IPS DF 4.7 (cell line): ENCODE data around the gene MEF2B.
"Not testable (repeated sequence)": the region's sequence is repeated elsewhere in the genome, so short reads cannot be mapped to it uniquely, and the experiment has no call there.

Experiments
- DNase-seq: peaks from one replicate; pipeline ENCODE4 v3.0.0-alpha.2; 2013; ENCODE audit warnings: low spot score; ENCODE audit errors: extremely low read depth

Gene MEF2B

GRCh38 chr19:19157808-19158207 lies 12.3 kb downstream of the MEF2B start:
- DNase-seq, result no peak

- DNase-seq, result no peak
Observed at GRCh38 chr19:19155495-19156219, 14.4 kb downstream of the MEF2B start.

GRCh38 chr19:19154768-19155494 lies 15.1 kb downstream of the MEF2B start:
- DNase-seq, result no peak

- no peak for DNase-seq
Observed at GRCh38 chr19:19152668-19153384, 17.2 kb downstream of the MEF2B start.

- DNase-seq, result no peak
Observed at GRCh38 chr19:19151418-19151817, 18.6 kb downstream of the MEF2B start.

GRCh38 chr19:19149435-19149834 lies 20.6 kb downstream of the MEF2B start:
- DNase-seq, result no peak

- DNase-seq, result not testable (repeated sequence)
Observed at GRCh38 chr19:19148504-19148903, 21.6 kb downstream of the MEF2B start.

- DNase-seq, result no peak
Observed at GRCh38 chr19:19147344-19147743, 22.7 kb downstream of the MEF2B start.

- DNase-seq, result no peak
Observed at GRCh38 chr19:19146865-19147264, 23.2 kb downstream of the MEF2B start.

- DNase-seq, result no peak
Observed at GRCh38 chr19:19145684-19146608, 24.1 kb downstream of the MEF2B start.

- no peak for DNase-seq
Observed at GRCh38 chr19:19145281-19145680, 24.8 kb downstream of the MEF2B start.

GRCh38 chr19:19142347-19142746 lies 27.7 kb downstream of the MEF2B start:
- DNase-seq, result no peak

- no peak for DNase-seq
Observed at GRCh38 chr19:19140476-19140875, 29.6 kb downstream of the MEF2B start.

- no peak for DNase-seq
Observed at GRCh38 chr19:19139876-19140229, 30.2 kb downstream of the MEF2B start.

GRCh38 chr19:19138109-19138981 lies 31.7 kb downstream of the MEF2B start, which contains the start of gene TMEM161A:
Gene TMEM161A (minus strand): TSS chr19:19138478. CDS start chr19:19138428, 50 bp downstream.
- DNase-seq, result peak; percentile 99

GRCh38 chr19:19137556-19138108 lies 32.4 kb downstream of the MEF2B start:
- no peak for DNase-seq

- DNase-seq, result not testable (repeated sequence)
Observed at GRCh38 chr19:19135713-19136112, 34.4 kb downstream of the MEF2B start.

- DNase-seq, result no peak
Observed at GRCh38 chr19:19134687-19135158, 35.3 kb downstream of the MEF2B start.

- no peak for DNase-seq
Observed at GRCh38 chr19:19133985-19134384, 36.1 kb downstream of the MEF2B start.

GRCh38 chr19:19132912-19133311 lies 37.2 kb downstream of the MEF2B start:
- no peak for DNase-seq
